ENCODE results near the gene AZU1.

- TF ChIP-seq EP300 (IDR thresholded peaks at IDR 0.05), result no peak
- TF ChIP-seq CTCF (IDR thresholded peaks at IDR 0.05), result no peak
- no peak for TF ChIP-seq POLR2A (IDR thresholded peaks at IDR 0.05)
- no peak for TF ChIP-seq POLR2AphosphoS5 (IDR thresholded peaks at IDR 0.05)
Measured at GRCh38 chr19:795073-795611, 32.5 kb upstream of the AZU1 start.

Measured in stomach (tissue), 4 donors.